HG02981 (cell line): ENCODE measurements around the gene ADORA1.

ENCODE experiments used
- ATAC-seq: cut with Tn5 transposase; IDR thresholded peaks from one replicate; pipeline ENCODE4 v1.9.1; 2021; ENCODE audit warnings: mild to moderate bottlenecking, moderate library complexity; ENCODE audit not compliant: unreplicated experiment

Gene ADORA1

DNA sequence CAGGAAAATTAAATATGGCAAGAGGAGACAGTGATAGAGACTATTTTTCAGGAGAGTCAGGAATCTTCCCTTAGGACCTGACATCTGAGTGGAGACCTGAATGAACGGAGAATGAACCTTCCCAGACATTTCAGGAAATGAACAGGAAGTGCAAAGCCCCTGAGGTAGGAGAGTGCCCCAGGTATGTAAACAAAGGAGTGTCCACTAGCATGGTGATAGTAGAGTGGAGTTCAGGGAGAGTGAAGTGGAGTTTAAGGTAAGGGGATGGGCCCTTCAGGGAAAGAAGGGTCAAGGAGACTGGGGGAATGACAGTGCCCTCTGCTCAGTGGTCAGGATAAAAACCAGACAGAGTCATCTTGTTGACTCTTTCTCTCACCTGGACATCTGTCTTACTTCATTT, 28.8 kb downstream of the ADORA1 start:
- no peak for ATAC-seq

DNA sequence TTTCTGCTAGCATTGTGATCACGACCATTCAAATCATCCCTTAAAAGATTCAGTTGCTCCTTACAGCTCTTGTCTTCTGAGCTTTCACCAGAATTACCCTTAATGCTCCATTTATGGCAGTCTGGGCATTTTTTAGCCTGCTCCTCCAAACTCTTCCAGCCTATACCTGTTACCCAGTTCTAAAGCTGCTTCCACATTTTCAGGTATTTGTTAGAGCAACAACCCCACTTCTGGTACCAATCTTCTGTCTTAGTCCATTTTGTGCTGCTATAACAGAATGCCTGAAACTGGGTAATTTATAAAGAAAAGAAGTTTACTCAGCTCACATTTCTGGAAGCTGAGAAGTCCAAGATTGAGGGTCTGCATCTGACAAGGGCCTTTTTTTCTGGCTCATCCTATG, 30.9 kb downstream of the ADORA1 start:
- no peak for ATAC-seq

DNA sequence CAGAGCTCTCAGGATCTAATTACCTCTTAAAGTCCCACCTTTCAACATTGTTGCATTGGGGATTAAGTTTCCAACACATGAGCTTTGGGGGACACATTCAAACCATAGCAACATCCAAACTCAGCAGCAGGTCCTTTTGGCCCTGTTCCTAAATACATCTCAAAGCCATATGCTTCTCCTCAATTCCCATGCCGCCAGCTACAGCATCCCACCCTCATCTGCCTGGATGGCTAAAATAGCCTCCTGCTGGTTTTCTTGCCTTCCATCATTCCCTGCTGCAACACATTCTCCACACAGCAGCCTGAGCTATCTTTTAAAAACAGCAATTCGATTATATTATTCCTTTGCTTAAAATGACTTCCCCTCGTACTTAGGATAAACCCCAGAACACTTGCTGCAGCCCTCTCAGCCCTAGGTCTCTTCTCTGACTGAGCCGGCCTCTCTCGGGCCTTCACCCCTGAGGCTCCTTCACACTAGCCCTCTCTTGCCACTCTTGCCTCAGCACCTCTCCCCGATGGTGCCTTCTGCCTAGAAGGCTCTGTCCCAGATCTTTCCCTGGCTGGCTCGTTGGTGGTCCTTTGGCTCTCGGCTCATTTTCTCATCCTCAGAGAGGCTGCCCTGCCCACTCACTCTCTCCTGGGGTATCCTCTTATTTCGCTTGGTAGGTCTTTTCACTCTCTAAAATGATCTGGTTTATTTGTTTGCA, 31.6 kb downstream of the ADORA1 start:
- ATAC-seq: no peak

DNA sequence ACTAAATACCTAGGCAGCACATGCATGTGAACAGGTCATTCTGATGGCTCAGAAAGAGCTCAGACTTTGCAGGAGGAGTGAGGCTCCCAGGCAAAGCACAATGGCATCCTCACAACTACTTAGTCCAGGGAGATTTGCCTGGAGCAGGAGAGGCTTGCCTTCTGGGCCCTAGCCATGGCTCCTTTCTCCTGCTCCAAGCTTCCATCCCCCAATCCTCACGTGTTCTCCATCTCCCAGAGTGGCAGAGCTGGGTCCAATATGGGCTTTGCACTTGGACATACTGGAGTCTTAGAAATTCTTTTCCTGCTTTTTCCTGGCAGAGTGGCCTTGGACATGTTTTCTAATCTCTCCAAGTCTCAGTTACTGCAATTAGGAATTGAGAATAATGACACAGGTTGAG, 32.3 kb downstream of the ADORA1 start:
- no peak for ATAC-seq

DNA sequence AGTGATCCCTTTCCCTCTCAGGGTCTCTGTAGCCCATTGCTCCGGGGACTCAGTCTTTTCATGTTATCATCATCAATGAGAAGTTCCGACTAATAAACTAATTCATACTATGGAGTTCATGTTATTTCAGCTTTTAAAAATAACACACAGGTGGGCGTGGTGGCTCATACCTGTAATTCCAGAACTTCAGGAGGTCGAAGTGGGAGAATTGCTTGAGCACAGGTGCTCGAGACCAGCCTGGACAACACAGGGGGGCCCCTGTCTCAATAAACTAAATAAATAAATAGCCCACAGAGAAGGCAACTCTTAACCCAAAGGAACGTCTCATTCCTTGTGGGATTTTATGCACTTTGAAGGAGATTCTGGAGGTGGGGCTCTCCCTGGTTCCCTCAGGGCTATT, 33.6 kb downstream of the ADORA1 start:
- ATAC-seq: no peak

DNA sequence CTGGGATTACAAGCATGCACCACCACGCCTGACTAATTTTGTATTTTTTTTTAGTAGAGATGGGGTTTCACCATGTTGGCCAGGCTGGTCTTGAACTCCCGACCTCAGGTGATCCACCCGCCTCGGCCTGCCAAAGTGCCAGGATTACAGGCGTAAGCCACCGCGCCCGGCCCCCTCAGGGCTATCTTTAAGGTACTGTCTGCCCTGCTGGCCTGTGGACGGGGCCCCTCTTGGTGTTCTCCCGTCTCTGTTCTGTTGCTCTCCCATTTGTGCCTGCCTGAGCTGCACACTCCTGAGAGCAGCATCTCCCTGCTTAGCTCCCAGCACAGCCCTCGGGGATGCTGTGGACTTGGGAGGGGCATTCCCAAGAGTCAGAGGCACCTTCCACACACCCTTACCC, 34.2 kb downstream of the ADORA1 start:
- no peak for ATAC-seq

DNA sequence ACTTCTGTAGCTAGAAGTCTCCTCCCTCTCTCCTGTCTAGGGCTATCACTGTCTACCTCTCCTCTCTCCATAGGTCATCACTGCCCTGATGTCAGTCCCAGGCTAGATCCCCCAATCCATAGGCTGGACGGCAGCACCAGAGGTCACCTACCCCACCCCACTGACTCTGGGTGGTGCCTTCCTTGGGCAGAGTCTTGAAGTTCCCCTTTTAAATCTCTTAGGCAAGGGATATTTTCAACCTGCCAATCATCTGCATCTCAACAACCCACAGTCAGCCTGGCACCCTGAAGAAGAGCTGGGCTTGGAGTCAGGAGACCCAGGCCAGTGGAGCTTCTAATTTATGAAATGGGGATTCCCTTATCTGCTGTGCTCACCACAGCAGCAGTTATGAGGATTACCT, 34.9 kb downstream of the ADORA1 start:
- ATAC-seq: no peak

DNA sequence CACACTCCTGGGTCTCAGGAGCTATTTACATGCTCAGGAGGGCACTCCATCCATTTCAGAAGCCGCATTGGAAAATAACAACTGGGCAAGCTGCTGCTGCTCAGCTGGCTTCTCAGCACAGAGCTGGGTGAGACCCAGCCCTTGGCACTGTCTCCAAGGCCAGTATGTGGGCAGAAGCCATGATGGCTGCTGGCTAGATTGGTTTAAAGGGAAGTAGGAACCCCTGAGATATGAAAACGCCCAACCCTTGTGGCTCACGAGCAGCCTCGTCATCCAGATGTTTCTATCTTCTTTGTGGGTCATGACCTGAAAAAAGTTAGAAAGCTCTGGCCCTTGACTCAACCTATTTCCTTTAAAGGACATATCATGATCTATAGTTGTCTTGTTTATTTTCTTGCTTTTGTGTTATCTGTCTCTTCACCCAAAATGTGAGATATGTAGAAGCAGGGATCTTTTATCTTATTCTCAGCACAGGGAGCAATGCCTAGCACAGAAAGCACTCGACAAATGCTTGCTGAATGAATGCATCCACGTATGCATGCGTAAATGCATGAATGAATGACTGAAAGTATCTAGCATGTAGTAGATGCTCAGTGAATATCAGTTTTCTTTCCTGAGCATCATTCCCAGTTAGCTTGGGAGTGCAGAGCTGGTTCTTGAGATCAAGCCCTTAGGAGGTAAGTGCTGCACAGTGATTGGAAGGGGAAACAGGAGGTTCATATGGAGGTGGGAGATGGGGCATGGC, 36.5 kb downstream of the ADORA1 start:
- no peak for ATAC-seq

DNA sequence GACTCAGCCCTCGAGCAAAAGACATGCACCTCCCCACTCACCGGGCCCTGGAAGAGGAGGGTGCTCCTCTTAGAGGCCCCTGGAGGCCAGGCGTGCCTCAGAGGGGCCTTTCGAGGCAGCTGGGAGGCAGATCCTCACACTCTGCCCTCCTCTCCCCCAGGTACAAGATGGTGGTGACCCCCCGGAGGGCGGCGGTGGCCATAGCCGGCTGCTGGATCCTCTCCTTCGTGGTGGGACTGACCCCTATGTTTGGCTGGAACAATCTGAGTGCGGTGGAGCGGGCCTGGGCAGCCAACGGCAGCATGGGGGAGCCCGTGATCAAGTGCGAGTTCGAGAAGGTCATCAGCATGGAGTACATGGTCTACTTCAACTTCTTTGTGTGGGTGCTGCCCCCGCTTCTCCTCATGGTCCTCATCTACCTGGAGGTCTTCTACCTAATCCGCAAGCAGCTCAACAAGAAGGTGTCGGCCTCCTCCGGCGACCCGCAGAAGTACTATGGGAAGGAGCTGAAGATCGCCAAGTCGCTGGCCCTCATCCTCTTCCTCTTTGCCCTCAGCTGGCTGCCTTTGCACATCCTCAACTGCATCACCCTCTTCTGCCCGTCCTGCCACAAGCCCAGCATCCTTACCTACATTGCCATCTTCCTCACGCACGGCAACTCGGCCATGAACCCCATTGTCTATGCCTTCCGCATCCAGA, 37.7 kb downstream of the ADORA1 start:
- no peak for ATAC-seq

DNA sequence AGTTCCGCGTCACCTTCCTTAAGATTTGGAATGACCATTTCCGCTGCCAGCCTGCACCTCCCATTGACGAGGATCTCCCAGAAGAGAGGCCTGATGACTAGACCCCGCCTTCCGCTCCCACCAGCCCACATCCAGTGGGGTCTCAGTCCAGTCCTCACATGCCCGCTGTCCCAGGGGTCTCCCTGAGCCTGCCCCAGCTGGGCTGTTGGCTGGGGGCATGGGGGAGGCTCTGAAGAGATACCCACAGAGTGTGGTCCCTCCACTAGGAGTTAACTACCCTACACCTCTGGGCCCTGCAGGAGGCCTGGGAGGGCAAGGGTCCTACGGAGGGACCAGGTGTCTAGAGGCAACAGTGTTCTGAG, 38.3 kb downstream of the ADORA1 start:
- ATAC-seq: no peak

DNA sequence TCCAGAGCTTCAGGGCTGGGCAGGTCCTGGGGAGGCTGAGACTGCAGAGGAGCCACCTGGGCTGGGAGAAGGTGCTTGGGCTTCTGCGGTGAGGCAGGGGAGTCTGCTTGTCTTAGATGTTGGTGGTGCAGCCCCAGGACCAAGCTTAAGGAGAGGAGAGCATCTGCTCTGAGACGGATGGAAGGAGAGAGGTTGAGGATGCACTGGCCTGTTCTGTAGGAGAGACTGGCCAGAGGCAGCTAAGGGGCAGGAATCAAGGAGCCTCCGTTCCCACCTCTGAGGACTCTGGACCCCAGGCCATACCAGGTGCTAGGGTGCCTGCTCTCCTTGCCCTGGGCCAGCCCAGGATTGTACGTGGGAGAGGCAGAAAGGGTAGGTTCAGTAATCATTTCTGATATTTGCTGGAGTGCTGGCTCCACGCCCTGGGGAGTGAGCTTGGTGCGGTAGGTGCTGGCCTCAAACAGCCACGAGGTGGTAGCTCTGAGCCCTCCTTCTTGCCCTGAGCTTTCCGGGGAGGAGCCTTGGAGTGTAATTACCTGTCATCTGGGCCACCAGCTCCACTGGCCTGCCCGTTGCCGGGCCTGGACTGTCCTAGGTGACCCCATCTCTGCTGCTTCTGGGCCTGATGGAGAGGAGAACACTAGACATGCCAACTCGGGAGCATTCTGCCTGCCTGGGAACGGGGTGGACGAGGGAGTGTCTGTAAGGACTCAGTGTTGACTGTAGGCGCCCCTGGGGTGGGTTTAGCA, 38.8 kb downstream of the ADORA1 start:
- no peak for ATAC-seq

DNA sequence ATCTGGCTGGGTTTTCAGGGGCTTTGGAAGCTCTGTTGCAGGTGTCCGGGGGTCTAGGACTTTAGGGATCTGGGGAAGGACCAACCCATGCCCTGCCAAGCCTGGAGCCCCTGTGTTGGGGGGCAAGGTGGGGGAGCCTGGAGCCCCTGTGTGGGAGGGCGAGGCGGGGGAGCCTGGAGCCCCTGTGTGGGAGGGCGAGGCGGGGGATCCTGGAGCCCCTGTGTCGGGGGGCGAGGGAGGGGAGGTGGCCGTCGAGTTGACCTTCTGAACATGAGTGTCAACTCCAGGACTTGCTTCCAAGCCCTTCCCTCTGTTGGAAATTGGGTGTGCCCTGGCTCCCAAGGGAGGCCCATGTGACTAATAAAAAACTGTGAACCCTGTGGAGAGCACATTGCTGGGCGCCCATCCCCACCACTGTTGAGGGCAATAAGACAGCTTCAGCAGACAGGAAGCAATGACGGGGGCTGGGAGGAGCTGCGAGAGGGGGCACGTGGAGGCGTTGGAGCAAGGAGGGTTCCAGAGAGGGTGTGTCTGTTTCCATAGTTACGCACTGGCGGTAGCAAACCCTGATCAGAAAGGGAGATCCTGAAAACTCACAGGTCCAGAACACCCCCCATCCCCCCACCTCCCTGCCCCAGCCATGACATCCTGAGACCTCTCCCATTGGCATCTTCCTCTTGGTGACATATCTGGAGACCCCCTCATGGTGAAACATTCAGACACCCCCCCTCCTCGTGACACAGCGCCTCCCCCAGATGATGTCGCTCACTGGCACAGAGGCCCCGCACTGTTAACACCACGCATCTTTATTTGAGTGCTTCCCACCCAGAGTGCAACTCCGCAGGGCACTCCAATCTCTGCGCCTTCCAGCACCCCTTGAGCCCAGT, 39.7 kb downstream of the ADORA1 start:
- ATAC-seq: no peak

DNA sequence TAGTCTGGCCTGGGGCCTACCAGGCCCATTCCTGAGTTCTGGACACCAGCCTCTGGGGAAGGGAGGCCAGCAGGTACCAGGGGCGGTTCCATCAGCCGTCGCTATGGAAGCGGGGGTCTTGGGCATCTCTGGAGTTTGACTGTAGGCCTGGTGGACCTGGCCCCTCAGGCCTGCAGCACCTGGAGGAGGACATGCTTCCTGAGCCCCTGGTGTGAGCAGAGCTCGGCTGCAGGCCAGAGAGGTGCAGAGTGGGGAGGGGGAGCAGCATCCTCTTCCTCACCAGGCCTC, 40.3 kb downstream of the ADORA1 start:
- no peak for ATAC-seq

DNA sequence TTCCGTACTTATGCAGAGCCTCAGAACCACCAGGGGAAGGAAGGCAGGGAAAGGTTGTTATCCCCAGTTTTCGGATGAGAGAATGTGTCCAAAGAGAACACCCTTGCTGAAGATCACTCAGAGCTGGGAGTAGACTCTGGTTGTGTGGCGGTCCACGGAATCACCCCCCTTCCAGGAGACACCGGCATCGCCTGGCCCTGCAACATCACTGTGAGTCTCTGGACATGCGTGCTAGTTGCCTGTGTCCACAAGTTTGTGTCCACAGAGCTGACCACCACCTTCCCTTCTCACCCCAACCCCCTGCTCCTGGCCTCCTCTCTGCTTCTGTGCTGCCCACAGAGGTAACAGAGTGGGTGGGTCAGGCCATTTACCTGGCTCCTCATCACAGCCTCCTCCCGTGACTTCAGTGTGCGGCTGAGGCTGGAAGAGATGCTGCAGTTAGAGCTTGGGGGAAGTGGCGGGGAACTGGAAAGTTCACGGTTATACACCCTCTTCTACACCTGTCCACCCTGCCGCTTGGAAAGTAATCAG, 40.8 kb downstream of the ADORA1 start:
- no peak for ATAC-seq

DNA sequence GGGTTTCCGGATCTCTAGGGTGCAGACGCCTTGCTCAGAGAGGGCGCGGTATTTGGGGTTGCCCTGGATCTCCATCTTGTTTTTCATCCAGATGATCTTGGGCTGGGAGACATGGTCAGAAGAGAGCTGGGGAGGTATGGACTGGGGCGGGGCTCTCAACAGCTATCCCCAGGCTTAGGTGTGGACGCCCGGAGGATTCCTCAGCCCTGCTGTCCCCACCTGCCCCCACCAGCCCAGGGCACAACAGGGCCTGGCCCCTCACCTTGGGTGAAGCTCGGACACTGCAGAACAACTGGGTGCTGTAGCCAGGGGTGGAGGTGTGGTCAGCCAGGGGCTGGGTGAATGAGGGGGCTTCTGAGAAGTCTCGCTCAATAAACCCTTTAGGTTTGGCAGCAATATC, 41.5 kb downstream of the ADORA1 start:
- no peak for ATAC-seq

DNA sequence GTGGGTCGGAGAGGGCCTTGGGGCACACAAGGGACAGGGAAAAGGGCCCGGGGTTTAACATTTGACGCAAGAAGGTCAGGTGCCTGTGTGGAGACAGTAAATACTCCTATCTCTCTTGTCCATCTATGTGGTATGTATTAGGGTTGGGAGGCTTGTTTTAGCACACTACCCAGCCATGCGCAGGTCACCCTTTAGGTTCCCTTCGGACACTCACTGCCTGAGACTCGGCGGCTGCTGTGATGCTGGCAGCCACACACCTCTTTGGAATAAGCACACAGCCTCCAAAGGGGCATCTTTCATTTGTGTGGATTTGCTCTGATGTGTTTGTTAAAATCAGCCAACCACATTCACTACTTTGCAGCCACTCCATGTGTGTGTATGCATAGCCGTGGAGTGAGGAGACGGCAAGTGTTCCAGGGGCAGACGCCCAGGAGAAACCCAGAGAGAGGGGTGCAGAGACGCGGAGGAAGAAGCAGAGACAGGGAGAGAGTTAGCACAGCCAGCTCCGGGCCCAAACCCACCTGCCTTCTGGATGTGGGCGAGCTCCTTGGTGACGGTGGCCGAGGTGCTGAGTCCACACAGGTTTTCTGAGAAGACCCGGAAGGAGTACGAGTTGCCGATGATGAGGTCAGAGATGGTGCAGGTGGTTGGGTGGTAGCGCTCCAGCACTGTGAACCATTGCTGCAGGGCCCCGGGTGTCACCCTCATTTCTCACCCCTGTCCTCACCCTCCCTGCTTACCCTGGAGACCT, 42.4 kb downstream of the ADORA1 start:
- no peak for ATAC-seq

DNA sequence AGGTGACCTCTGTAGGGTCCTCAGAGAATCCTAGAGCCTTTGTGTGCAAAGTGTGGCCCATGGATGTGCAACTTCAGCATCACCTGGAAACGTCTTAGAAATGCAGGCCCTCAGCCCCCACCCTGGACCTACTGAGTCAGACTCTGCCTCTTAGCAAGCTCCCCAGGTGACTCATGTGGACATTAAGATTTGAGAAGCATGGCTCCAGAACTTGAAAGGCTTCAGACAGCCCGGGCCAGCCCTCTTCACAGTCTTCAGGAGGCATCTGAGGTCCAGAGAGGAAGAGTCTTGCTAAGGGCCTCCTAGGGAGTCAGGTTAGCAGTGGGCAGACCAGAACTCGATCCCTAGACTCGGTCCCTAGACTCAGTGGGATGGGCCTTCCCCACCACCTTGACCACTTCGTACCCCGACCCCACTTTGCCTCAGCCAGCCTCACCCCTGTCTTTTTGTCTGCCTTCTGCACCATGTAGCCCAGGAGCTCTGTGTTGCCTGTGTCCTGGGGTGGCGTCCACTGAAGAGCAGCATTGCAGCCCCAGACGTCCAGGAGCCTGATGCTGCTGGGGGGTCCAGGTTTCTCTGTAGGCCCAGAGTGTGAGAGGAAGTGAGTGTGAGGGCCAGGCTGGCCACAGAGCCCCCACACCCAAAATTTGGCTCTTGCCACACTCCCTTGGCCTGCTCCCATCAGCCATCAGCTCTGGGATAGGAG, 43.3 kb downstream of the ADORA1 start:
- no peak for ATAC-seq

DNA sequence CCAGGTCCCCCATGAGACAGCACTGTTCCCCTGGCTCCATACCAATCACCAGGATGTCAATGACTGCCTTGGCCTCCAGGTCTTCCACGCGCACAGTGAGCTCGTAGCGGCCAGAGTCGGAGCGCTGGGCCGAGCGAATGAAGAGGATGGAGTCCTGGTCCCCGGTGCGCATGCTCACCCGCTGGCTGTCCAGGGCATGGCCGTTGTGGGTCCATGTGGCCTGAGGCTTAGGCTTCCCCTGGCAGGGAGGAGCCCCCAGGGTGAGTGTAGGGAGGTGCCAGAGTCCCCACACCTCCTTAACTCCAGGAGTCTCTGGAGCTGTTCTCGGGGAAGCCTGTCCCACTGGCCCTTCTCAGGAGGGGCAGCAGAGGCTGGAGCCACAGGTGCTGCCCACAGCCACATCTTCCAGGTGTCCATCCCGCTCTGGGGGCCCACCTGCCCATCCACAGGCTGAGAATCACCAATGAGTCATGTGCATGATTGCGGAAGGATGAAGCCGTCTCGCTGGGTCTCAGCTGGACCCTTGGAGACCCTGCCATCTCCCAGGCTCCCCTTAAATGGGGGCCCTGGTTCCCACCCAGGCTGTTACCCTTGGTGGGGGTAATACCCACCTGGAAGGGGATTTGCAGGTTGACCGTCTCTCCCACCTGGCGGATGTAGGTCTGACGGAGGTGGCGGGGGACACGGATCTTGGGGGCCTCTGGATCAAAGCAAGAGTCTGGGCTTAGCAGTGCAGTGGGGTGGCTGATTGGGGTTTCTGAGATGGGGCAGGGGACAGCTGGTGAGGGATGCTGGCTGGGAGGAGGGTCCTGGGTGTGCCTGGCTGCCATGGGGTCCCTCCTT, 44.0 kb downstream of the ADORA1 start:
- no peak for ATAC-seq
